GM15510 (cell line): ENCODE results near the gene PPIC.

Source experiments
- POLR2A ChIP-seq: IDR thresholded peaks from 3 replicates; pipeline ENCODE4 v1.6.1; 2011; ENCODE audit warnings: borderline replicate concordance; ENCODE audit not compliant: insufficient read length; ENCODE audit errors: extremely low read depth

The PPIC gene

GRCh38 chr5:123037104-123037418 is 536 bp upstream of the PPIC start:
- TF ChIP-seq POLR2A = no peak

GRCh38 chr5:123035918-123036390 is 571 bp downstream of the PPIC start:
- no peak for TF ChIP-seq POLR2A

DNA sequence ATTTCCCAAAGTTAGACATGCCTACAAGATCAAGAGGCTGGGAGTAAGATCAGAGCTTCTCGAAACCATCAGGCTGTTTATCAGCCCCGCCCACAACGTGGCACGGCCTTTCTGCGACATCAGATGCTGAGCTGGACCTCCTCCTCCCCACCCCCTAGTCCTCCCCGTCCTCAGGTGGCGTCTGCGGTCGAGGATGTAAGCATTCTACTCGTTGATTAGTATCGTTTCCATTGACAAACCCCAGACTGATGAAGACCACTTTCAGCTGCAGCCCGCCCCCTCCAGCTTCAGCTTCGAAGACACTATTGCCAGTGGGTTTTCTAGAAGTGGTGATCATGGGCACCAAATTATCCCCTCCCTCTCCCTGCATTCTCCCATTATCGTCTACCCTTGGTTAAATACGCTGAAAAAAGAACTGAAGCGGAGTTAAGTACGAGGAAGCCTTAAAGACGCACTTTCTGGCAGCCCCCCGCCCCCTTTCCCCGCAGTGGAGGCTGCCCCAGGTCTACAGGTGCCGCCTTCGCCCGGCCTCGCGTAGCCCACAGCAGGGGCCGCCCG is 1.1 kb downstream of the PPIC start:
- no peak for TF ChIP-seq POLR2A

DNA sequence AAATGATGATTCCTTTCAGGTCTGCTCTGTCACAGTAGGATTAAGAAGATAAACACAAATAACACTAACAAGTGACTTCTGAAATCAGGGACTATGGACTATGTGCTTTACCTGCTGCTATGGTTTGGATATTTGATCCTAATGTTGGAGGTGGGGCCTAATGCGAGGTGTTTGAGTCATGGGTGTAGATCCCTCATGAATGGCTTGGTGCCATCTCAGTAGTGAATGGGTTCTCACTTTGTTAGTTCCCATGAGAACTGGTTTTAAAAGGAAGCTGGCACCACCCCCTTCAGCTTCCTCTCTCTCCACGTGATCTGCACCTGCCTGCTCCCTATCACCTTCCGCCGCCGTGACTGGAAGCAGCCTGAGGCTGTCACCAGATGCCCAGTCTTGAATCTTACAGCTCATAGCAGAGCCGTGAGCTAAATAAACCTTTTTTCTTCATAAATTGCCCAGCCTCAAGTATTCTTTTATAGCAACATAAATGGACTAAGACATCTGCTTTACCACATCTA is 3.3 kb downstream of the PPIC start:
- no peak for TF ChIP-seq POLR2A

DNA sequence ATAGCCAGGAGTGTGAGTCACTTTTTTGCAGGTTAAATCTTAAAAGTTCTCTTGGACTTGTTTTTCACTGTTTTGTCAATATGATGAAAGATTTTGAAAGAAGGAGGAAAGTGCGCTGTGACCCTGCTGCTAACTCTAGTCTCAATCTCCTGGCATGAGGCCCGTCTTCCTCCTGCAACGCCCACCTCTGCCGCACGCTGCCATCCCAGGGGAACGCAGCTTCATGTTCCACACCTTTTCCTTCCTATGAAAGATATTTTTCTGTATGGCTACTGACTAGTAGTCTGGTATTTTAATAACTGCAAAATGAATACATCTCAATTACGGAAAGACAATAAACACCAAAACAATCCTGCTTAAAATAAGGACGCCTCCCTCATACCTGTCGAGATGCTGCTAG is 8.3 kb downstream of the PPIC start:
- no peak for TF ChIP-seq POLR2A

DNA sequence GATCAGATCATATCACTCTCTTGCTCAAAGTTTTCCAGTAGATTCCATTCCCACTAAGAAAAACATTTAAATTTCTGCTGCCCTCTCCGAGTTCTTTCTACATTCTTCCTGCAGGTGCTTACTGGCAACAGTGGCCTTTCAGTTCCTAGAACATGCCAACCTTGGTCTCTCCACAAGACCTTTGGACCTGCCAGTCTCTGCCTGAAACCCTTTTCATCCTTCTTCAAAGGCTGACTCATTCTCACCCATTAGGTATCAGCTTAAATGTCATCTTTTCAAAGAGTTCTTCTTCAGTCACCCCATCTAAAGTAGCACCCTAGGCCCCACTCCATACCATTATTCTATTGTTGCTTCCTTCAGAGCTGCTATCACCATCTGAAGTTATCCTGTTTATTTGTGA is 21.8 kb downstream of the PPIC start:
- TF ChIP-seq POLR2A = no peak

- TF ChIP-seq POLR2A = no peak
Observed at GRCh38 chr5:123012321-123012720, 24.2 kb downstream of the PPIC start.

DNA sequence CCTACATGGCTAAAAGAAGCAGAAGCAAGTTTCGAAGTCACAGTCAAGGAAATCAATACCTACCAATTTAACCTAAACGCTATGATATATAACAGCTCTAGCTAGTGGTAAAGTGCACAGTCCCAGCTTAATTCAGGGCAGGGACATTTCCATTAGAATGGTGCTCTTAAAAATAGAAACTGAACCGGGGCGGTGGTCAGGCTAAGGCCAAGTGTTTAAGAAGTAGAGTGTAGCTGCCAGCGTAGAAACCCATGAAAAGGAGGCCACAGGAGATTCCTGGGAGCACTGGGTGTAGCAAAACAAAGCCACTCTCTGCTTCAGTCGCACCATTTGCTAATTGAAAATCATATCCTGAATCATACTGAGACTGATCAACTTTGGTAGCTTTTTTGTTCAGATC is 28.8 kb downstream of the PPIC start:
- no peak for TF ChIP-seq POLR2A

GRCh38 chr5:123007182-123007581 is 29.3 kb downstream of the PPIC start:
- no peak for TF ChIP-seq POLR2A

GRCh38 chr5:123001808-123002207 is 34.7 kb downstream of the PPIC start:
- no peak for TF ChIP-seq POLR2A

- no peak for TF ChIP-seq POLR2A
Observed at GRCh38 chr5:123000731-123001130, 35.8 kb downstream of the PPIC start.

GRCh38 chr5:122999947-123000563 is 36.5 kb downstream of the PPIC start:
- TF ChIP-seq POLR2A = no peak

DNA sequence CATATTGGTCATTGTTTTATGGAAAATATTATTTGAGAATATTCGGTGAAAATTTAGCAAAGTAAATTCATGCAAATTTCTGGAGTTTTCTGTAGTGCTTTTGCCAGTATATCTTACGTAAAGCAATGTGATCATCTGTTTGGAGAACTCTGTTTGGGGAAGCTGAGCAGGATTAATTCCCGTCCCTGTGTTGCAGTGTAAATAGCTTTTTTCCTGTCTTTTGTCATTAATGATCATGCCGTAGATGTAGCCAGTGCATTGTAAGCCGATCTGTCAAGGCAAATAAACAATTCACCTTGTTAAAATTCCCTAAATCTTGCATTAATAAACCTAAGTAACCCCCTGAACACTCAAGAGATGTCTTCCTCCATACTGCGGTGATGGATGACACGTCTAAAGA is 39.2 kb downstream of the PPIC start:
- no peak for TF ChIP-seq POLR2A

DNA sequence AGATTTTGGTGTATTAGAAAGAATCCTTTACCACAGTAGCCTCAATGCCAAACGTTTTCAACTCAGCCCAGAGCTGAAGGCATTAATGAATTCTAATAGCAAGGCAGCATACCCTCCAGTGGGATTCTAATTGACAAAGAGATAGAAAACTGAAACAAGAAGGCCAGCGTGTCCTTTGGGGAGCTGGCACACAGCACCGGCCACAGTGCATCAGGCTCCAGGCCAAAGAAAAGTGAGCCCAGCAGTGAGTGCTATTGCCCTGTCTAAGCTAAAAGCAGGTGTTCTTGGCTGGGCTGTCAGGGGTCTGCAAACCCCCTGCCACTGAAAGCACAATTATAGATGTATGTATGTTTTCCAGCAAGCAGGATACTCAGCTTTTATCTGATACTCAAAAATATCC is 40.4 kb downstream of the PPIC start:
- no peak for TF ChIP-seq POLR2A

DNA sequence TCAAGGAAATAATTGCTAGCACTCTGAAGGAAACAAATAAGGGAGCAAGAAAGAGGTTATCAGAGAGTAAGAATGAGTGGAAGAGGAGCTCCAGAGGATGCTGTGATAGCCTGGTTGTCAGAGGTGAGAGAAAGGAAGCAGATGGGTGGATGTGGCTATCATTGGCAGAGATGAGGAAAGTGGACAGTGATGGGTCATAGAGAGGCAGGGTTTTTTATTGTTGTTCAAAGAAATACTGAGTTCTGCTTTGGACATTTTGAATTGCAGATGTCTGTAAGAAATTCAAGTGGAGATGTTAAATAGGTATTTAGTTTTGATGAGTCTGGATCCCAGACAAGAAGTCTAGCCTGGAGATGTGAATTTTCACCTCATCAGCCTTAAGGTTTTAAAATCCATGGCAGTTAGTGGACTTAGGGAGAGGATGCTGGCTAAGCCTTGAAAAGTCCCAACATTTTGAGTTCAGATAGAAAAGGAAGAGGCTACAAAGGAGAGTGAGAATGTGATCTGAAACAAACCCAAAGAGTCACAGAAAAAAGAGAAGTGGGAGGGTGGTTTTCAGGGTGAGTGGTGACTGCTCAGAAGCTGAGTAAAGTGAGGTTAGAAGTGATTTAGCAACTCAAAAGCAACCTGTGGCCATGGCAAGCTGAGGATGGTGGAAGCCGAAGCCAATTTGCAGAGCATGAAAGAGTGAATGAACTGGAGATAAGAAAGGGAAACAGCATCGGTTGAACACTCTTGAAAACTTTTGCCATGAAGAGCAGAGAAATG is 50.4 kb downstream of the PPIC start:
- no peak for TF ChIP-seq POLR2A
